Fibroblast of skin of left quadriceps (primary cell): Measurements from ENCODE around the gene WDR48.

Experiments
- DNase-seq, 2 experiments: peaks; one replicate each; pipeline ENCODE4 v3.0.0-alpha.2; 2013; ENCODE audit warnings: low read depth in 2 of 2

The WDR48 gene

GRCh38 chr3:39124876-39125840, 73.3 kb downstream of the WDR48 start:
- no peak for DNase-seq

GRCh38 chr3:39125841-39126500, 74.2 kb downstream of the WDR48 start:
- no peak for DNase-seq

- peak in 1 of 2 experiments; percentile 30 for DNase-seq
Measured at GRCh38 chr3:39126532-39127071, 74.8 kb downstream of the WDR48 start.

- DNase-seq, result no peak
Measured at GRCh38 chr3:39127269-39127907, 75.6 kb downstream of the WDR48 start.

GRCh38 chr3:39127908-39128304, 76.1 kb downstream of the WDR48 start:
- no peak for DNase-seq

- no peak for DNase-seq
Measured at GRCh38 chr3:39128951-39129350, 77.1 kb downstream of the WDR48 start.

- no peak for DNase-seq
Measured at GRCh38 chr3:39130026-39130425, 78.2 kb downstream of the WDR48 start.

- DNase-seq, result no peak
Measured at GRCh38 chr3:39130693-39131265, 79.0 kb downstream of the WDR48 start.

GRCh38 chr3:39132096-39133092, 80.6 kb downstream of the WDR48 start:
- no peak for DNase-seq

- no peak for DNase-seq
Measured at GRCh38 chr3:39133093-39133490, 81.3 kb downstream of the WDR48 start.

- DNase-seq, result no peak
Measured at GRCh38 chr3:39133822-39134221, 82.0 kb downstream of the WDR48 start.

- no peak for DNase-seq
Measured at GRCh38 chr3:39134305-39134704, 82.5 kb downstream of the WDR48 start.

- no peak for DNase-seq
Measured at GRCh38 chr3:39135170-39135805, 83.5 kb downstream of the WDR48 start.

GRCh38 chr3:39136533-39137434, 85.0 kb downstream of the WDR48 start:
- no peak for DNase-seq

GRCh38 chr3:39137435-39137936, 85.7 kb downstream of the WDR48 start:
- DNase-seq, result no peak

GRCh38 chr3:39137991-39138803, 86.4 kb downstream of the WDR48 start:
- DNase-seq, result no peak

GRCh38 chr3:39138804-39139415, 87.1 kb downstream of the WDR48 start:
- no peak for DNase-seq

GRCh38 chr3:39139442-39139841, 87.6 kb downstream of the WDR48 start:
- no peak for DNase-seq
